SK-N-SH treated with all-trans-retinoic acid at 6 μM for 48 hours (cell line): ENCODE data around the gene FOXP4.
"Not testable (repeated sequence)": the region's sequence is repeated elsewhere in the genome, so short reads cannot be mapped to it uniquely, and the experiment has no call there.

Source experiments
- ATAC-seq: fragments of 200-7000 bp; cut with Tn5 transposase; 3 replicates; pipeline ENCODE4 v1.9.1; 2020; ENCODE audit warnings: mild to moderate bottlenecking, moderate library complexity
- ARNTL ChIP-seq: fragments of 450-650 bp; formaldehyde crosslinking; IDR thresholded peaks from 2 replicates; pipeline ENCODE4 v1.5.0; 2020; ENCODE audit warnings: low read depth, mild to moderate bottlenecking, moderate library complexity, borderline replicate concordance
- BACH2 ChIP-seq: fragments of 250-450 bp; sonication (Bioruptor Pico); IDR thresholded peaks from 2 replicates; pipeline ENCODE4 v1.9.0; 2021; ENCODE audit warnings: mild to moderate bottlenecking, borderline replicate concordance
- CSDC2 ChIP-seq: fragments of 250-450 bp; sonication (Bioruptor Pico); IDR thresholded peaks from 2 replicates; pipeline ENCODE4 v1.5.0; 2020; ENCODE audit warnings: mild to moderate bottlenecking, moderate library complexity
- CSRNP3 ChIP-seq: fragments of 250-450 bp; sonication (Bioruptor Pico); IDR thresholded peaks from 2 replicates; pipeline ENCODE4 v1.5.1; 2021; ENCODE audit warnings: mild to moderate bottlenecking, moderate library complexity
- ESRRG ChIP-seq: fragments of 250-450 bp; sonication (Bioruptor Pico); IDR thresholded peaks from 2 replicates; pipeline ENCODE4 v1.6.1; 2021; ENCODE audit warnings: mild to moderate bottlenecking
- GLIS3 ChIP-seq: fragments of 250-450 bp; sonication (Bioruptor Pico); IDR thresholded peaks from 2 replicates; pipeline ENCODE4 v1.5.0; 2020; ENCODE audit warnings: mild to moderate bottlenecking, moderate library complexity
- ISL1 ChIP-seq: fragments of 250-450 bp; sonication (Bioruptor Pico); IDR thresholded peaks from 2 replicates; pipeline ENCODE4 v2.1.2; 2022; ENCODE audit warnings: mild to moderate bottlenecking, moderate library complexity
- OSR1 ChIP-seq: fragments of 250-450 bp; sonication (Bioruptor Pico); IDR thresholded peaks from 2 replicates; pipeline ENCODE4 v1.8.0; 2022; ENCODE audit warnings: moderate library complexity, mild to moderate bottlenecking, inconsistent platforms
- PATZ1 ChIP-seq: fragments of 250-450 bp; sonication (Bioruptor Pico); IDR thresholded peaks from 2 replicates; pipeline ENCODE4 v1.8.0; 2020; ENCODE audit warnings: mild to moderate bottlenecking, moderate library complexity, borderline replicate concordance
- PPARA ChIP-seq: fragments of 250-450 bp; sonication (Bioruptor Pico); IDR thresholded peaks from 2 replicates; pipeline ENCODE4 v1.5.0; 2020; ENCODE audit warnings: mild to moderate bottlenecking, borderline replicate concordance
- RARB ChIP-seq: fragments of 250-450 bp; sonication (Bioruptor Pico); IDR thresholded peaks from 2 replicates; pipeline ENCODE4 v1.8.0; 2021; ENCODE audit warnings: mild to moderate bottlenecking, moderate library complexity
- SNAI2 ChIP-seq: fragments of 250-450 bp; sonication (Bioruptor Pico); IDR thresholded peaks from 2 replicates; pipeline ENCODE4 v1.5.0; 2020; ENCODE audit warnings: mild to moderate bottlenecking, moderate library complexity
- TOX ChIP-seq: fragments of 250-450 bp; sonication (Bioruptor Pico); IDR thresholded peaks from 2 replicates; pipeline ENCODE4 v1.8.0; 2021; ENCODE audit warnings: mild to moderate bottlenecking, moderate library complexity, borderline replicate concordance
- ZC3H10 ChIP-seq: fragments of 250-450 bp; sonication (Bioruptor Pico); IDR thresholded peaks from 2 replicates; pipeline ENCODE4 v1.5.1; 2021; ENCODE audit warnings: mild to moderate bottlenecking, moderate library complexity
- ZFP3 ChIP-seq: fragments of 250-450 bp; sonication (Bioruptor Pico); IDR thresholded peaks from 2 replicates; pipeline ENCODE4 v1.5.0; 2020; ENCODE audit warnings: mild to moderate bottlenecking, moderate library complexity
- ZFP30 ChIP-seq: fragments of 450-650 bp; formaldehyde crosslinking; IDR thresholded peaks from 2 replicates; pipeline ENCODE4 v1.5.0; 2022; ENCODE audit warnings: mild to moderate bottlenecking, moderate library complexity
- ZNF565 ChIP-seq: fragments of 450-650 bp; formaldehyde crosslinking; conservative IDR thresholded peaks from 2 replicates; pipeline ENCODE4 v1.5.0; 2020; ENCODE audit warnings: low read depth, mild to moderate bottlenecking, moderate library complexity
- ZNF70 ChIP-seq: fragments of 450-650 bp; formaldehyde crosslinking; IDR thresholded peaks from 2 replicates; pipeline ENCODE4 v1.5.0; 2020; ENCODE audit warnings: mild to moderate bottlenecking, moderate library complexity

Gene FOXP4

GRCh38 chr6:41608443-41609151 is 62.4 kb downstream of the FOXP4 start (continued):
- TF ChIP-seq CSRNP3: no peak

GRCh38 chr6:41614715-41615114 is 68.5 kb downstream of the FOXP4 start:
- TF ChIP-seq PATZ1 (no peak), GLIS3 (CRISPR knock-in tag) (no peak), ZC3H10 (CRISPR knock-in tag) (no peak), ZNF70 (CRISPR knock-in tag) (no peak), CSRNP3 (no peak), OSR1 (CRISPR knock-in tag) (no peak), ARNTL (CRISPR knock-in tag) (no peak)
- no peak for ATAC-seq

GRCh38 chr6:41615311-41615710 is 69.1 kb downstream of the FOXP4 start:
- TF ChIP-seq ZFP30 (no peak), ZNF70 (CRISPR knock-in tag) (no peak), ZNF565 (CRISPR knock-in tag) (no peak), CSRNP3 (no peak), ZFP3 (CRISPR knock-in tag) (no peak), CSDC2 (no peak), ISL1 (no peak), ESRRG (no peak), SNAI2 (CRISPR knock-in tag) (no peak), GLIS3 (CRISPR knock-in tag) (no peak), ARNTL (CRISPR knock-in tag) (no peak), BACH2 (CRISPR knock-in tag) (no peak), TOX (CRISPR knock-in tag) (no peak), ZC3H10 (CRISPR knock-in tag) (no peak), PPARA (CRISPR knock-in tag) (no peak)
- ATAC-seq: no peak

- TF ChIP-seq ZNF565 (CRISPR knock-in tag) (no peak), ZNF70 (CRISPR knock-in tag) (no peak), ZFP3 (CRISPR knock-in tag) (no peak), CSDC2 (no peak)
- ATAC-seq: no peak
Measured at GRCh38 chr6:41618598-41618997, 72.4 kb downstream of the FOXP4 start.

- not testable (repeated sequence) for ATAC-seq
Measured at GRCh38 chr6:41619193-41619592, 73.0 kb downstream of the FOXP4 start.

GRCh38 chr6:41621367-41621766 is 75.2 kb downstream of the FOXP4 start:
- no peak for ATAC-seq
- no peak for TF ChIP-seq RARB (CRISPR knock-in tag)
- TF ChIP-seq ZFP3 (CRISPR knock-in tag): no peak
- TF ChIP-seq GLIS3 (CRISPR knock-in tag): no peak
